Activated CD4-positive, alpha-beta T cell treated with anti-CD3 and anti-CD28 coated beads, Interleukin-10, Interleukin-2, amounts not matched to agents 100 ng/mL and 50 ng/mL, durations not matched to agents 16 hours and 8 hours (primary cell): ENCODE data around the gene PSMF1.

Experiments
- DNase-seq: peaks from one replicate; pipeline ENCODE4 v3.0.0-alpha.2; 2020

Gene PSMF1, protein sequence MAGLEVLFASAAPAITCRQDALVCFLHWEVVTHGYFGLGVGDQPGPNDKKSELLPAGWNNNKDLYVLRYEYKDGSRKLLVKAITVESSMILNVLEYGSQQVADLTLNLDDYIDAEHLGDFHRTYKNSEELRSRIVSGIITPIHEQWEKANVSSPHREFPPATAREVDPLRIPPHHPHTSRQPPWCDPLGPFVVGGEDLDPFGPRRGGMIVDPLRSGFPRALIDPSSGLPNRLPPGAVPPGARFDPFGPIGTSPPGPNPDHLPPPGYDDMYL

GRCh38 chr20:1118336-1119127 lies at the start of gene PSMF1:
Gene PSMF1, plus strand, starts transcription at chr20:1118602. Its CDS starts 172 bp downstream, at chr20:1118774.
- peak; percentile 97 for DNase-seq

- no peak for DNase-seq
Measured at GRCh38 chr20:1072258-1072657, 46.1 kb upstream of the PSMF1 start.

DNA sequence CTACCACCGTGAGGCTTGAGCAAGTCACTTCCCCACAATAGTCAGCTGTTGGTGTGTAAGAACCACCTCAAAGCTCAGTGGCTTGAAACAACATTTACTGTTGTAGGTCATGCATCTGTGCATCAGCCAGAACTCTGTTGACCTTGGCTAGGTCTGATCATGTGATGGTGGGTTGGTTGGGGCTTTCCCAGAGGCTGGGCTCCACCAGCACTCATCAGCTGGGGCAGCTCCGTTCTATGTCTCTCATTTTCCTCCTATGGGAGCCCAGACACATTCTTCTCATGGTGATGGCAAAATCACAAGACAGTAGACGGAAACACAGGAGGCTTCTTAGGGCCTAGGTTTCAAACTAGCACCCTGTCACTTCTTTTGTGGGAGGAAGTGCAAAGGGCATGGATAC lies 42.8 kb upstream of the PSMF1 start:
- DNase-seq, result no peak

DNA sequence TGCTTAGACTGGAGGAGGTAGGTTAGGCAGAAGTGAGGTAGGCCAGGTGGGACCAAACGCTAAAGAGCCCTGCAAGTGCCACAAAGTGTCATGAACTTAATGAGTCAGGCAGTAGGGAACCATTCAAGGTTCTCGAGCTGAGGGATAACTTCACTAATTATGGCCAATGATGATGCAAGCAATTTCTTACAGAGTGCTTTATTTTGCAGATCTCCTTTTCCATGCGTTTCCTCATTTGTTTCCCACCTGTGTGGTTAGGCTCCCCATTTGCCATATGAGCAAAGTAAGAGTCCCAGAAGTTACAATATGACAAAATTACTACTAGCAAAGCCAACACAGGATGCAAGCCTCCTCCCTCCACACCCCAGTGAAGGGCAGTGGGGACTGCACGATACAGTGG lies 36.5 kb upstream of the PSMF1 start:
- DNase-seq, result no peak

GRCh38 chr20:1083431-1084080 lies 34.8 kb upstream of the PSMF1 start:
- DNase-seq, result peak; percentile 51

DNA sequence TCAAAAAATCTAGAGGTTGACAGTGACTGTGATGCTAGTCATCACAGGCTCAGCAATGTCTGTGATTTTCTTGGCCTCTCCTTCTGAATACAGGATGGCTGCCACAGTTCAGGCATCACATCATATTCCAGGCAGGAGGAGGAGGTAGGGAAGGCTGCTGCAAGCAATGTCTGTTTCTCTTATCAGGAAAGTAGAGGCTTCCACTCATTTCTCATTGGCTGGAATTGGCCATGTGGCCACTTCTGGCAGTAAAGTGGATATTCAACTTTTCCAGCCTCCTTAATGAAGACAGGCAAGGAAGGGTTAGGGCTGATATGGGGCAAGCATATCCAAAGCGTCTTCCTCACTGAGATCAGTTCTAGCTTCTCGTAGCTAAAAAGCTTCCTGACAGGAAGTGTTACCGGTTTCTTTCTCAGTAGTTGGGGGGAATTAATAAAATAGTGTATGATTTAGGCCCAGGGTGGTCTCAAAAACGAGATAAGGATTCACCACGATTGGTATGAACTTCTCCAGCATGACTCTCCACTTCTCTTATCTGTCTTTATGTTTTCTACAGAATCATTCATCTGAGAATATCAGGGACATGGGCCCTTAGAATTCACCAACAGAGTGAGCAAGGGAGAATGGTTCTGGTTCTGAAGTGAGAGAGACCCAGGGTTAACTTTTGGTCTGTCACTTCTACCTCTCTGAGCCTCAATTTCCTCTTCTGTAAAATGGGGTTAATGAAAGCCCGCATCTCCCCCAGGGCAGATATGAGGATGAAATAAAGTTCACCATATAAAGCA lies 32.7 kb upstream of the PSMF1 start:
- DNase-seq, result no peak

- peak; percentile 42 for DNase-seq
Measured at GRCh38 chr20:1086277-1087213, 31.9 kb upstream of the PSMF1 start.

- DNase-seq, result peak; percentile 56
Measured at GRCh38 chr20:1087311-1087905, 31.0 kb upstream of the PSMF1 start.

DNA sequence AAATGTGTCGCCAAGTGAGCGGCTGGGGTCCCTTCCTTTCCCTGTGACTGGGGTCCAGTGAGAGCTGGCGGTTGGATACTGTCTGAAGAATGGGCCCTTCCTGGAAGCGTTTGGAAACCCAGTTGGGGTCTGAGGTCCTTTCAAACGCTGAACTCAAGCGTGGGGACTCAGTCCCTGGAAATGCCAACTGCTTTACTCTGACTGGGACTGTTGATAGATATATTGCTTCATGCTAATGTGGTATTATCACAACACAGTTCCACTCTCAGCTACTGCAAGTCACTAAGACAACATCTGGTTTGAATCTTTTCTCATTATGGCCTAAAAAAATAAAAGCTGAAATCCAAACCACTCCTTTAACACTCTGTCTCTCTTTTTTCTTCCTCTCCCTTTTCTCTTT lies 23.7 kb upstream of the PSMF1 start:
- no peak for DNase-seq

GRCh38 chr20:1101533-1101932 lies 16.9 kb upstream of the PSMF1 start:
- DNase-seq, result no peak

- DNase-seq, result no peak
Measured at GRCh38 chr20:1102016-1102415, 16.4 kb upstream of the PSMF1 start.

DNA sequence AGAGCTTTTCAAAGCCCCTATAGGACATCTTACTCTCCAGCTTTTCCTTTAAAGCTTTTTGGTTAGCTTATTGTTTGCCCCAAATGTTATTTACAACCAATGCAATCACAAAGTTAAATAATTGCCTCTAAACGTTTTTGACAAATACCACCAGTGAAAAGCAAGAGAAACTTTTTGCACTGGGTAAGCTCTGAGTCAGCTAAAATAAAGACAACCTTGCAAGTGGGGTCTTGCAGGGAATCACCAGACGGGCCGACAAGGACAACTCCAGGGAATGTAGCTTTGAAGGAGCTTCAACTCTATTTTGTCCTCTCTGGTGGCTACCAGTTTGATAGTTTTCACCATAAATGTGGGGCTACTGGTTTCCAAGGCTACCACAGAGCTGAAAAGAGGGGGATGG lies 14.7 kb upstream of the PSMF1 start:
- DNase-seq, result no peak

GRCh38 chr20:1105599-1106194 lies 12.7 kb upstream of the PSMF1 start:
- no peak for DNase-seq

GRCh38 chr20:1107176-1107575 lies 11.2 kb upstream of the PSMF1 start:
- DNase-seq, result no peak

DNA sequence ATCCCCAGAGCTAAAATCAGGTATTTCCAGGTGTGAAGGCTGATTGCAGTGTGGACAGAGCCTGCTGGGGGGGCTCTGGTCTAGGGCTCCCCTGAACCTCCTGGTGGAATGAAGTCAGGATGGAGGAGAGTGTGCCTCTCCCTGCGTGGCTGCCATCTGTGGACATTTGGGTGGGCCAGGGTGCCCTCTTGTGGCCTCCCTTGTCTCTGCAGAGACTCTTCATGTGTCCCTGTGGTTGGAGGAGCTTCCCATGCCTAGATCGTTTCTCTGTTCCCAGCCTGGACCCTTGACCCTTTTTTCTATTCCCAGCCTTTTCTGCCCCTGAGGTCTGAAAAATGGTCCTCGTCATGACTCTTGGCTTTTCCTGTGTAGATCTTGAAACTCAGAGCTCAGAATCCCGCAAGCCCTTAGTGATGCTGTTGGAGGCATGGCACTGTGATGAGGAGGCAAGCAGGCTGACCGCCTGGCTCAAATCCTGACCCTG lies 9.9 kb upstream of the PSMF1 start:
- peak; percentile 58 for DNase-seq

DNA sequence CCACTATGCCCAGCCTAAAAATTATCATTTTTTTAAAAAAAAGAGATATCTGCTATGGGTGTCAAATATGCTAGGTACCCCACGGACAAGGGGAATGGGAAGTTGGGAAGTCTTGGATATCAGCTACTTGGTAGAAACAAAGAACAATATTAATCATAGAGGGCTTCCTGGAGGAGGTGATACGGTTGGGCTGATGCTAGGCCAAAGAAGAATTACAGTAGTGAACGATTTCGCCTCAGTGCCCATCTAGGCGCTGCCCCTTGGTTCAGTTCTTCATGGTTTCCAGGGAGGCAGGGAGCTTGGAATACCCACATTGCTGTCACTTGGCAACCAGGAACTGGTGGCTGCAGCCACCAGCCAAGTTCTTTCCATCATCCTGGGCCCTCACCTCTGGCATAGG lies 5.5 kb upstream of the PSMF1 start:
- DNase-seq, result no peak

GRCh38 chr20:1118004-1118335 lies 432 bp upstream of the PSMF1 start:
- no peak for DNase-seq

DNA sequence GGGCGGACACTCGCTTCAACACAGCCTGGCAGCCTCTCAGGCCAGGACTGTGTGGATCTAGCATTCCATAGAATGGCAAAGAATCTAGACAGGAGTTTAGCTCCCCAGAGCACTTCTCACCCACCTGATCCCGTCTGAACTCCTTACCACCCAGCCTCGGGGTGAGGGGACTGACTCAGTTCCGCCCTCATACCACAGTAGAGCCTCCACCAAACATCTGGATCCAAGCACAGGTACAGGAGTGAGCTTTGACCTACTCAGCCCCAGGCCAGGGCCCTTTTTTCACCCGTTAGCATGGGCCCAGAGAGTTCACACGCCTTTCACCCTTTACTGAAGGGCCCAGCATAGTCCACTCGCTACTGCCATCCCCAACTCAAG lies 715 bp downstream of the PSMF1 start:
- DNase-seq, result no peak

GRCh38 chr20:1119524-1119923 lies 1.1 kb downstream of the PSMF1 start:
- no peak for DNase-seq

DNA sequence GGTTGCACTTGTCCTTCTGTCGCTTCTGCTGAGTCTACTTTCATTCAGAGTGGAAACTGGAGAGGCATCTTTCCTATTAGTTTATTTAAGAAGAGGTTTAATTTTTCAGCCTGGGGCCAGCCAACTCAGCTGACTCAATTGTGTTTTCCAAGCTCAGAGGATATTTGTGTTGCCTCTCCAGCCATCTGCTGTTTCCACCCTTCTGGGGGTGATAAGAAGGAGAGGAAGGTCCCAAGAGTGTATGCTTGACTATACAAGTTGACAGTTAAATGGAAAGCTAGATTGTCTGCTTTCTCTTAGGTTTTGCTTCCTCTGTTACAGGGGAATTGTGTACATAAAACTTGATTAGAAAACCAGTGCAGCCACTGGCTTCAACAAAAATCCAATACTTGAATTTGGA lies 3.0 kb downstream of the PSMF1 start:
- no peak for DNase-seq
